ENCODE measurements around the gene MED12. TPM values are rescaled to one million over a fixed set of nuclear protein-coding genes. Genes with fewer than 3 reads are reported as not detected.
A peak's percentile ranks its signal among the peaks of the same experiment; 100 is the strongest.

Gene MED12
- total RNA-seq, result 10 to 100 TPM; 29.0 to 74.4 (median 36.0) TPM

- ATAC-seq (ENCODE audit: low FRiP score) (peak; percentile 96), DNase-seq (ENCODE audit: low spot score) (peak; percentile 42)
- TF ChIP-seq CTCF (IDR thresholded peaks at IDR 0.05), result no peak
These were observed at the start of gene MED12 for GRCh38 chrX:71118032-71118984. MED12 (plus strand) TSS chrX:71118596; CDS start chrX:71118755, 159 bp downstream.

DNA sequence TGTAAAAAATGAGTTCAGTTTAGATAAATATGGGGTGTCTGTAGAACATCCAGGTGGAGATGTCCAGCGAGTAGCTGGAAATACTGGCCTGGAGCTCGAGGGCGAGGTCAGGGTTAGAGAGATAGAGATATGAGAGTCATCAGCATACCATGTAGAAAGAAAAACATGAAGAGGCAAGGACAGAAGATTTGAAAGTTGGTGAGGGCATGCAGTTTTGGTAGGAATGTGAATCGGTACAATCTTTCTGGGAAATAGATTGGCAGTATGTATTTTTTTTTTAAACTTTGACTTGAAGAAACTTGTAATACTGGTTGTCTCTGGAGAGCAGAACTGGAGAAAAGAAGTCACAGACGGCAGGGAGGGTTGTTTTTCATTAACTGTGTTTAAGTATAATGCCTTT is 47.9 kb upstream of the MED12 start:
- DNase-seq (ENCODE audit: low spot score), result no peak
- TF ChIP-seq CTCF (IDR thresholded peaks at IDR 0.05), result no peak
- ATAC-seq (ENCODE audit: low FRiP score), result no peak

- DNase-seq (ENCODE audit: low spot score) (no peak), ATAC-seq (ENCODE audit: low FRiP score) (no peak)
- TF ChIP-seq CTCF (IDR thresholded peaks at IDR 0.05), result no peak
These were observed 36.9 kb upstream of the MED12 start for GRCh38 chrX:71081330-71082123.

- ATAC-seq (ENCODE audit: low FRiP score) (no peak), DNase-seq (ENCODE audit: low spot score) (no peak)
- TF ChIP-seq CTCF (IDR thresholded peaks at IDR 0.05), result no peak
These were observed 36.2 kb upstream of the MED12 start for GRCh38 chrX:71082124-71082647.

DNA sequence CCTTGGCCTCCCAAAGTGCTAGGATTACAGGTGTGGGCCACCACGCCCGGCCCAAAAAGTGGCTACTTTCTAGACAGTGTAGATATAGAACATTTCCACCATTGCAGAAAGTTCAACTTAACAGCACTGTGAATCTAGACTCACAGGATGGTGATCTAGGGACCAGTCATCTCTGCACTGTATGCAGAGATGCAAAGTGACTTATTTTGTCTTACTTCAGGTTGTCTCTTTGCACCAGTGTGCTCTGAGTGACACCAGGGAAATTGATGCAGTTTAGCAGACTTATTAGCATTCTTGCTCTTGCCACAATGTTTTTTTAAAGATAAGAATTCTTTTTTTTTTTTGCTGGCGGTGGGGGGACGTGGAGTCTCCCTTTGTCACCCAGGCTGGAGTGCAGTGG is 35.6 kb upstream of the MED12 start:
- ATAC-seq (ENCODE audit: low FRiP score) (no peak), DNase-seq (ENCODE audit: low spot score) (no peak)
- no peak for TF ChIP-seq CTCF (IDR thresholded peaks at IDR 0.05)

DNA sequence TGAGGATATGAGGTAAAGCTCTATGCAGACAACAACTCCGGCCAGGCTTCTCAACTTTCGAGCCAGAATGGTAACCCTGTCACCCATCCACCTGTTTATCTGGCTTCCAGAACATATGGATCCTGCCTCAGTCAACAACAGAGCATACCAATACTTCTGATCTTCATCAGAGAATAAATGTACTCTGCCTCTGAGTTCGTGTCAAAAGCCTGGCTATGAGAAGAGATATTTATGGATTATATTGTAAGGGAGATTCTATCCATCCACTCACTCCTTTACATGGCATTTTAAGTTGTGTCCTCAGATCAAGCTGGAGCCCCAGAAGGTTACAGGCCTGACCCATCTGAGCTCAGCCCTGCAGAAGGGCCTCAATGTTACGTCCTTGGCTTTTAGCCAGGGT is 32.5 kb upstream of the MED12 start:
- no peak for ATAC-seq (ENCODE audit: low FRiP score)
- no peak for TF ChIP-seq CTCF (IDR thresholded peaks at IDR 0.05)
- no peak for DNase-seq (ENCODE audit: low spot score)
